Spleen (tissue), 11 donors: Measurements from ENCODE around the gene TMEM130. TPM values are rescaled to one million over a fixed set of nuclear protein-coding genes. Genes with fewer than 3 reads are reported as not detected.

Source experiments
- DNase-seq: peaks from one replicate; pipeline ENCODE4 v3.0.0-alpha.2; 2020
- H3K27ac ChIP-seq, 8 donors: fragments of 200-600 bp; sonication (generic) in 7 of 8; 1 replicate in 4 of 8; 2 replicates in 4 of 8; pipeline versions ENCODE4 v1.5.0 to v1.8.0; 2016 to 2021; ENCODE audit warnings: inconsistent platforms in 4 of 8, mild to moderate bottlenecking in 4 of 8, moderate library complexity in 1 of 8
- H3K27me3 ChIP-seq, 7 donors: fragments of 200-600 bp; sonication (generic) in 6 of 7; replicated peaks in 1 of 7; 1 replicate in 4 of 7; 2 replicates in 3 of 7; pipeline versions ENCODE4 v1.5.0 to v1.8.0; 2016 to 2021; ENCODE audit warnings: inconsistent platforms in 3 of 7, mild to moderate bottlenecking in 1 of 7
- H3K36me3 ChIP-seq, 6 donors: fragments of 200-600 bp; sonication (generic) in 5 of 6; 1 replicate in 4 of 6; 2 replicates in 2 of 6; pipeline versions ENCODE4 v1.5.0 to v1.8.0; 2016 to 2021; ENCODE audit warnings: inconsistent platforms in 2 of 6
- H3K4me1 ChIP-seq, 6 donors: fragments of 200-600 bp; sonication (generic) in 5 of 6; 1 replicate in 3 of 6; 2 replicates in 3 of 6; pipeline versions ENCODE4 v1.5.0 to v1.8.0; 2016 to 2021; ENCODE audit warnings: inconsistent platforms in 3 of 6
- H3K4me3 ChIP-seq, 8 donors: fragments of 200-600 bp; sonication (generic) in 7 of 8; 1 replicate in 4 of 8; 2 replicates in 4 of 8; pipeline versions ENCODE4 v1.5.0 to v1.8.0; 2016 to 2021; ENCODE audit warnings: inconsistent platforms in 4 of 8, mild to moderate bottlenecking in 4 of 8, moderate library complexity in 2 of 8
- H3K9me3 ChIP-seq, 8 donors: fragments of 200-600 bp; sonication (generic) in 7 of 8; 1 replicate in 4 of 8; 2 replicates in 4 of 8; pipeline versions ENCODE4 v1.5.0 to v1.8.0; 2016 to 2021; ENCODE audit warnings: inconsistent platforms in 4 of 8
- POLR2A ChIP-seq, 3 donors: fragments of 450-650 bp; IDR thresholded peaks; one replicate each; pipeline ENCODE4 v1.5.1; 2017; ENCODE audit warnings: antibody characterized with exemption in 3 of 3, mild to moderate bottlenecking in 1 of 3
- POLR2AphosphoS5 ChIP-seq, 3 donors: sonication (generic); formaldehyde crosslinking; IDR thresholded peaks; one replicate each; pipeline ENCODE4 v1.5.1; 2017; ENCODE audit warnings: antibody characterized with exemption in 3 of 3
- WGBS, 5 donors: extraction: QIAGEN DNeasy Blood & Tissue Kit in 3 of 5; methylation state at CpG; one replicate each; pipeline versions ENCODE4 v1.1.5 to v1.1.7; 2013 to 2018; 5-methylcytosine and 5-hydroxymethylcytosine counted together
- intact Hi-C: fragments of 100-400 bp; cut with DNase I; formaldehyde crosslinking; loops from one replicate; pipeline ENCODE4 v1.15.0; 2023; ENCODE audit warnings: low total_unique reads
- polyA plus RNA-seq, 3 donors: library from polyadenylated mRNA; stranded (reverse); fragments of 200-250 nt; gene quantifications; one replicate each; pipeline ENCODE4 v1.2.1, GENCODE V29; 2013
- total RNA-seq, 7 donors: library from RNA; depleted of rRNA in 3 of 7; stranded (reverse); fragments of >200 nt in 3 of 7; fragmentation: NEBNext Ultra II Directional in 4 of 7; extraction: Animal tissue kit (Norgen Biotek cat#: 25700) in 4 of 7; gene quantifications; one replicate each; pipeline versions ENCODE4 v1.1.0 to v1.2.1, GENCODE V29; 2016 to 2021
- TF ChIP-seq, protein P1 (sequence below), 11 experiments: fragments of 200-600 bp in 7 of 11; fragments of 450-650 bp in 4 of 11; sonication (generic) in 4 of 11; IDR thresholded peaks in 8 of 11; conservative IDR thresholded peaks in 3 of 11; 1 replicate in 7 of 11; 2 replicates in 4 of 11; pipeline versions ENCODE4 v1.4.0 to v1.8.0; 2016 to 2021; ENCODE audit warnings: antibody characterized with exemption in 11 of 11, inconsistent platforms in 4 of 11, mild to moderate bottlenecking in 1 of 11
- donor health status: healthy with polysubstance abuse.
- donor health status: DM: no; HTN: no; CAD: no; lungs with moderate emphysema.
- donor health status: DM: no; HTN: no; CAD: no.
- donor health status: Bipolar disorder and iron deficiency.
- donor health status: healthy.
- donor health status: DM: no; HTN: no; CAD: no.
- donor health status: DM: yes; HTN: yes; CAD: no.

The TMEM130 gene
- total and polyA plus RNA-seq, 10 donors = 0.11 to 0.55 (median 0.37) TPM; not detected in 3

DNA sequence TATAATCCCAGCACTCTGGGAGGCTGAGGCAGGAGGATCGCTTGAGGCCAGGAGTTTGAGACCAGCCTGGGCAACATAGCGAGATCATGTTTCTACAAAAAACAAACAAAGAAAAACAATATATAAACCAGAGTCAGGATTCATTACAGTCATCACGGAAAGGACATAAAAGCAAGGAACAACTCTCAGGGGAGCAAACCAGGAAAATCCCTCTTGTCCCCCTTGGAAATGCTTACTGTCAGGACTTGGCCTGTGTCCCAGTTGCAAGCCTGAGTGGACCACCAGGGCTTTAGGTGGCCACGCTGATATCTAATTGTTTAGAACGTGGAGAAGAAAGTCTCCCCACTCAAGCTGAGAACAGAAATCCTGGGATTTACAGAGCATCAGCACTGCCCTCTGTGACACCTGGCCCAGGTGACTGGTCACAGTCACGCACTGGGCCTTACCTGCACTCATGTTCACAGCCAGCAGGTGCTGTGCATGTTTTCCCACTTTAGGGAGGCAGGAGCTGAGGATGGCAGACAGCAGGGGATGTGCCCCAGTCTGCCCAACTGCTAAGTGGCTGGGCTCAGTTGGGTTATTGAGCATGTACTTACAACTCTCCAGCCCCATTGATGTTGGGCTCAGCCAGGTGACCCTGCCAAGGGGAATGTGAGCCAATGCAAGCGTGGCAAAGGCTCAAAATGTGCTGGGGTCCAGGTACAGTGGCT lies 60.9 kb downstream of the TMEM130 start:
- no peak for TF ChIP-seq POLR2AphosphoS5 (IDR thresholded peaks at IDR 0.05)
- TF ChIP-seq, protein P1, sequence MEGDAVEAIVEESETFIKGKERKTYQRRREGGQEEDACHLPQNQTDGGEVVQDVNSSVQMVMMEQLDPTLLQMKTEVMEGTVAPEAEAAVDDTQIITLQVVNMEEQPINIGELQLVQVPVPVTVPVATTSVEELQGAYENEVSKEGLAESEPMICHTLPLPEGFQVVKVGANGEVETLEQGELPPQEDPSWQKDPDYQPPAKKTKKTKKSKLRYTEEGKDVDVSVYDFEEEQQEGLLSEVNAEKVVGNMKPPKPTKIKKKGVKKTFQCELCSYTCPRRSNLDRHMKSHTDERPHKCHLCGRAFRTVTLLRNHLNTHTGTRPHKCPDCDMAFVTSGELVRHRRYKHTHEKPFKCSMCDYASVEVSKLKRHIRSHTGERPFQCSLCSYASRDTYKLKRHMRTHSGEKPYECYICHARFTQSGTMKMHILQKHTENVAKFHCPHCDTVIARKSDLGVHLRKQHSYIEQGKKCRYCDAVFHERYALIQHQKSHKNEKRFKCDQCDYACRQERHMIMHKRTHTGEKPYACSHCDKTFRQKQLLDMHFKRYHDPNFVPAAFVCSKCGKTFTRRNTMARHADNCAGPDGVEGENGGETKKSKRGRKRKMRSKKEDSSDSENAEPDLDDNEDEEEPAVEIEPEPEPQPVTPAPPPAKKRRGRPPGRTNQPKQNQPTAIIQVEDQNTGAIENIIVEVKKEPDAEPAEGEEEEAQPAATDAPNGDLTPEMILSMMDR (IDR thresholded peaks at IDR 0.05 in 8 of 11, conservative IDR thresholded peaks at IDR 0.05 in 3 of 11) = no peak
- TF ChIP-seq POLR2A (IDR thresholded peaks at IDR 0.05) = no peak
- WGBS, 5 donors = 75 to 87% (median 79%) methylated on average over 6 to 7 of the region's 7 CpGs
- Histone ChIP-seq H3K4me1 (no peaks in the 10 kb centered on the region), H3K36me3 (no peaks in the 10 kb centered on the region), H3K4me3 (no peak overlapping the region), H3K27me3 (peaks cover 0 to 46% (median 5%) of the 10 kb centered on the region in 7 donors), H3K9me3 (peaks cover 0 to 16% (median 0%) of the 10 kb centered on the region in 8 donors), H3K27ac (no peak overlapping the region)
- intact Hi-C loops = no loop called here
- no peak for DNase-seq

DNA sequence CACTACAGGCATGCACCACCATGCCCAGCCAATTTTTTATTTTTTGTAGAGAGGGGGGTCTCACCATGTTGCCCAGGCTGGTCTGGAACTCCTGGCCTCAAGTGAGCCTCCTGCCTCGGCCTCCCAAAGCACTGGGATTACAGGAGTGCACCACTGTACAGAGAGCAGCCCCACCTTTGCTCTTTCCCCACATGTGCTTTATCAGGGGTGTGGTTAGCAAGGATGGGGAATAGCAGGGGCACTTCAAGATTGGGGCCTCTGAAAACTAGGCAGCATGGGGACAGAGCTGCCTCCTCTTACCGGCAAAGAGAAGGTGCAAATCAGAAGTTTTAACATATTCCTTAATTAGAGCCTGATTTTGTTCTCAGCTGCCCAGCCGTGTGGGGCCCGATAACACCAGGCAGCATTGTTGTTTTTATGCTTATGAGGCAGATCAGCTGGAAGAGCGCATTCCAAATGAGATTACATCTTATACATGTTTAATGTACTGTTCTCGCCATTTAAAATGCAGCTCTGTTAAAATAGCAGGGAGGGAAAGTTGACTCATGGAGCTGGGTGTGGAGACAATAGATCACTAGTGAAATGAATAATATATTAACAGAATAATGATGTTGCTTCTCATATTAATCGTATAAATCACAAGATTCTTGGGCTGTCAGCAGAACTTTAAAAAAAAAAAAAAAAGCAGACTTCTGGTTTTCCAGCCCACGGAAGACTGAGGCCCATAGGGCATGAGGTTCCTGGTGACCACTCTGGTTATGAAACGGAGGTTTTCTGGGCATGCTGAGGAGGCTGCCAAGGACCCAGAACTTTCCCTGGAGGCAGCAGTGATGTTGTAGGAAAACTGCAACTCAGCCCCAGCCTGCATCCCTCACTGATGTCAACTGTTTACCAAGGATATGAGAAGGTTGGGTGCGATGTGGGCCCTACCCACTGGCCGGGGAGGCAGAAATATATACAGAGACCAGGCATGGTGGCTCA lies 62.5 kb downstream of the TMEM130 start:
- 70 to 85% (median 77%) methylated on average over 11 of the region's 11 CpGs for WGBS, 5 donors
- DNase-seq = no peak
- intact Hi-C loops = no loop called here

DNA sequence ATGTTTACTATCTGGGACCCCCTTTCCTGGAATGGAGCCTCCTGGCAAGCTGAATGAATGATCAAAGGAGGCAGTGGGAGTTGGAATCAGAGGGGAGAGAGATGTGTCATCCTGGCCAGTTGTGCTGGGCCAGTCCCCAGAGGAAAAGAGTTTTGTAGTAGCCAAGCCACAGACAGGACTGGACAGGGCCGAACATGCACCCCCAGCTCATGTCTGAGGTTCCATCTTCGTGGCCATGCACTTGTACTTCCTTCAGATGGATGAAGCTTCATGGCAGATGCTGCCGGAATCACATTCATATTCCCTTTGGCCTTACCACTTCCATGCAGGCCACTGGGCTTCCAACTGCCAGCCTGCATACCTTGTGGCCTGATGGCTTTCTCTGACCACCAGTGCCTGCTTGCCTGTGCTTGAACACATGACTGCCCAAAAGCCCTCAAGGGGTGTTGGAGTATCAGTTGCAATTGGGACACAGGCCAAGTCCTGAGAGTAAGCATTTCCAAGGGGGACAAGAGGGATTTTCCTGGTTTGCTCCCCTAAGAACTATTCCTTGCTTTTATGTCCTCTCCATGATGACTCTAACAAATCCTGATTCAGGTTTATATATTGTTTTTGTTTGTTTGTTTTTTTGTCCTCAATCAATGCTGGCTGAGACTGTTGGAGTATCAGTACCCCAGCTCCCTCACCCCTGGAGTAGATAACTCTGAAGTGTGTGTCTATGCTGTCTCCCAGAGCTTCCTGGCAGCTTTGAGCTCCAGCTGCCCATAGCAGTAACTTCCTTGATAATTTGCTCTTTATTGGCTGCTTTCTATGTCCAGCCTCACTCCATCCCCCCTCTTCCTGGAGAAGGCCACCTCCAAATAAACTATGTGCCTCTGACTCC lies 63.6 kb downstream of the TMEM130 start:
- TF ChIP-seq, protein P1 (IDR thresholded peaks at IDR 0.05 in 8 of 11, conservative IDR thresholded peaks at IDR 0.05 in 3 of 11) = no peak
- TF ChIP-seq POLR2AphosphoS5 (IDR thresholded peaks at IDR 0.05) (no peak), POLR2A (IDR thresholded peaks at IDR 0.05) (no peak)
- 56 to 91% (median 75%) methylated on average over 3 of the region's 3 CpGs for WGBS, 5 donors
- no peak overlapping the region for H3K4me3 ChIP-seq
- H3K9me3 ChIP-seq = peaks cover 0 to 24% (median 7%) of the 10 kb centered on the region in 8 donors
- peaks cover 0 to 10% (median 5%) of the 10 kb centered on the region in 6 donors for H3K4me1 ChIP-seq
- no peak overlapping the region for H3K27ac ChIP-seq
- H3K36me3 ChIP-seq = no peaks in the 10 kb centered on the region
- no peak for DNase-seq
- H3K27me3 ChIP-seq = peaks cover 0 to 62% (median 5%) of the 10 kb centered on the region in 7 donors
- intact Hi-C loops = no loop called here

More for the DNA sequence above, 62.5 kb downstream of the TMEM130 start:
- H3K27ac ChIP-seq = no peak overlapping the region
- H3K27me3 ChIP-seq = peaks cover 0 to 57% (median 5%) of the 10 kb centered on the region in 7 donors
- H3K36me3 ChIP-seq = no peaks in the 10 kb centered on the region
- H3K9me3 ChIP-seq = peaks cover 0 to 16% (median 0%) of the 10 kb centered on the region in 8 donors
- no peak overlapping the region for H3K4me3 ChIP-seq
- no peak for TF ChIP-seq POLR2A (IDR thresholded peaks at IDR 0.05)
- TF ChIP-seq, protein P1 (IDR thresholded peaks at IDR 0.05 in 8 of 11, conservative IDR thresholded peaks at IDR 0.05 in 3 of 11) = no peak
- no peak for TF ChIP-seq POLR2AphosphoS5 (IDR thresholded peaks at IDR 0.05)
- peaks cover 0 to 4% (median 4%) of the 10 kb centered on the region in 6 donors for H3K4me1 ChIP-seq
